Measurements from ENCODE around the gene SUSD6. TPM values are rescaled to one million over a fixed set of nuclear protein-coding genes. Genes with fewer than 3 reads are reported as not detected.

Gene SUSD6
- polyA plus RNA-seq, 1 of the 3 experiments (the other 2 are of a cell fraction): 8.5 TPM

- Histone ChIP-seq H3F3A (replicated peaks; ENCODE audit: insufficient read depth) (no peaks in the 10 kb centered on the region), H3K79me2 (ENCODE audit: insufficient read depth) (no peaks in the 10 kb centered on the region), H3K27ac (ENCODE audit: low read depth in 2 of 2, low read length in 1 of 2) (no peak overlapping the region), H3K4me3 (ENCODE audit: low read depth in 2 of 2, low read length in 1 of 2) (no peak overlapping the region), H3K4me2 (no peak overlapping the region), H3K36me3 (replicated peaks in 1 of 2; ENCODE audit: control insufficient read depth in 1 of 2, insufficient read depth in 2 of 2, low read length in 1 of 2) (no peaks in the 10 kb centered on the region), H3K9ac (no peak overlapping the region), H3K4me1 (ENCODE audit: control insufficient read depth in 1 of 2, insufficient read depth in 2 of 2, low read depth in 1 of 2, low read length in 1 of 2) (peaks cover 0 to 2% of the 10 kb centered on the region in 2 experiments; a peak in 1 of 4 replicates), H3K9me2 (no peaks in the 10 kb centered on the region), H2AFZ (ENCODE audit: low read depth) (no peak overlapping the region), H4K20me1 (ENCODE audit: insufficient read depth) (no peaks in the 10 kb centered on the region), H3K27me3 (ENCODE audit: insufficient read depth) (peaks cover 28% of the 10 kb centered on the region), H3K9me3 (no peaks in the 10 kb centered on the region)
- no peak for DNase-seq
- CTCF ChIA-PET: interaction anchor here (1.3 to 12.6 kb wide), 11 partner anchors 7 to 343 kb away, joined by 3 to 368 read pairs (median 13); no protein-coding TSS in a partner anchor
- TF ChIP-seq, protein P1, sequence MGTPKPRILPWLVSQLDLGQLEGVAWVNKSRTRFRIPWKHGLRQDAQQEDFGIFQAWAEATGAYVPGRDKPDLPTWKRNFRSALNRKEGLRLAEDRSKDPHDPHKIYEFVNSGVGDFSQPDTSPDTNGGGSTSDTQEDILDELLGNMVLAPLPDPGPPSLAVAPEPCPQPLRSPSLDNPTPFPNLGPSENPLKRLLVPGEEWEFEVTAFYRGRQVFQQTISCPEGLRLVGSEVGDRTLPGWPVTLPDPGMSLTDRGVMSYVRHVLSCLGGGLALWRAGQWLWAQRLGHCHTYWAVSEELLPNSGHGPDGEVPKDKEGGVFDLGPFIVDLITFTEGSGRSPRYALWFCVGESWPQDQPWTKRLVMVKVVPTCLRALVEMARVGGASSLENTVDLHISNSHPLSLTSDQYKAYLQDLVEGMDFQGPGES (IDR thresholded peaks at IDR 0.05; ENCODE audit: low read depth, low read length): no peak
- TF ChIP-seq POLR2AphosphoS5 (IDR thresholded peaks at IDR 0.05; ENCODE audit: low read depth, low read length): no peak
- TF ChIP-seq MEF2A (IDR thresholded peaks at IDR 0.05; ENCODE audit: borderline replicate concordance, low read depth): no peak
- POLR2A ChIA-PET: no interaction called here
- WGBS (ENCODE audit: low lambda C conversion rate): 79% methylated on average over 25 of the region's 40 CpGs
Measured at GRCh38 chr14:69572841-69573135, 38.6 kb upstream of the SUSD6 start.

- Histone ChIP-seq H3K4me2 (no peak overlapping the region), H3K4me3 (ENCODE audit: low read depth in 2 of 2, low read length in 1 of 2) (no peak overlapping the region), H3K9me3 (no peaks in the 10 kb centered on the region), H3K4me1 (ENCODE audit: control insufficient read depth in 1 of 2, insufficient read depth in 2 of 2, low read depth in 1 of 2, low read length in 1 of 2) (peaks cover 0 to 2% of the 10 kb centered on the region in 2 experiments; a peak in 1 of 4 replicates), H2AFZ (ENCODE audit: low read depth) (no peak overlapping the region), H3F3A (replicated peaks; ENCODE audit: insufficient read depth) (no peaks in the 10 kb centered on the region), H3K79me2 (ENCODE audit: insufficient read depth) (no peaks in the 10 kb centered on the region), H3K9me2 (no peaks in the 10 kb centered on the region), H3K27ac (ENCODE audit: low read depth in 2 of 2, low read length in 1 of 2) (no peak overlapping the region), H4K20me1 (ENCODE audit: insufficient read depth) (no peaks in the 10 kb centered on the region), H3K9ac (no peak overlapping the region), H3K36me3 (replicated peaks in 1 of 2; ENCODE audit: control insufficient read depth in 1 of 2, insufficient read depth in 2 of 2, low read length in 1 of 2) (no peaks in the 10 kb centered on the region), H3K27me3 (ENCODE audit: insufficient read depth) (peaks cover 23% of the 10 kb centered on the region)
- 93% methylated on average over 39 of the region's 51 CpGs for WGBS (ENCODE audit: low lambda C conversion rate)
- no peak for TF ChIP-seq ZBTB33 (IDR thresholded peaks at IDR 0.05; ENCODE audit: borderline replicate concordance, low read depth)
- no peak for TF ChIP-seq RFX5 (IDR thresholded peaks at IDR 0.05; ENCODE audit: low read length)
- TF ChIP-seq RXRA (IDR thresholded peaks at IDR 0.05; ENCODE audit: borderline replicate concordance, low read depth): no peak
- TF ChIP-seq TCF12 (IDR thresholded peaks at IDR 0.05): no peak
- TF ChIP-seq, protein P2, sequence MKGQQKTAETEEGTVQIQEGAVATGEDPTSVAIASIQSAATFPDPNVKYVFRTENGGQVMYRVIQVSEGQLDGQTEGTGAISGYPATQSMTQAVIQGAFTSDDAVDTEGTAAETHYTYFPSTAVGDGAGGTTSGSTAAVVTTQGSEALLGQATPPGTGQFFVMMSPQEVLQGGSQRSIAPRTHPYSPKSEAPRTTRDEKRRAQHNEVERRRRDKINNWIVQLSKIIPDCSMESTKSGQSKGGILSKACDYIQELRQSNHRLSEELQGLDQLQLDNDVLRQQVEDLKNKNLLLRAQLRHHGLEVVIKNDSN (IDR thresholded peaks at IDR 0.05; ENCODE audit: borderline replicate concordance, low read depth): no peak
- TF ChIP-seq RCOR1 (IDR thresholded peaks at IDR 0.05; ENCODE audit: low read length): no peak
- TF ChIP-seq REST (IDR thresholded peaks at IDR 0.05; ENCODE audit: low read depth, low read length): no peak
- TF ChIP-seq CHD2 (IDR thresholded peaks at IDR 0.05; ENCODE audit: low read length, partially characterized antibody): no peak
- POLR2A ChIA-PET: interaction anchor here (1.6 kb wide), 1 partner anchor 25 kb away, joined by 3 read pairs; no protein-coding TSS in a partner anchor
- CTCF ChIA-PET: interaction anchor here (0.6 to 12.6 kb wide), 15 partner anchors 11 to 744 kb away, joined by 3 to 368 read pairs (median 9); no protein-coding TSS in a partner anchor
- DNase-seq: peak; percentile 19
Measured at GRCh38 chr14:69573205-69573830, 38.1 kb upstream of the SUSD6 start.
